ENCODE results near the gene RP9. TPM values are rescaled to one million over a fixed set of nuclear protein-coding genes. Genes with fewer than 3 reads are reported as not detected.

RP9 gene
- total RNA-seq, 1 donor from 2014 or later = 21.2 TPM

DNA sequence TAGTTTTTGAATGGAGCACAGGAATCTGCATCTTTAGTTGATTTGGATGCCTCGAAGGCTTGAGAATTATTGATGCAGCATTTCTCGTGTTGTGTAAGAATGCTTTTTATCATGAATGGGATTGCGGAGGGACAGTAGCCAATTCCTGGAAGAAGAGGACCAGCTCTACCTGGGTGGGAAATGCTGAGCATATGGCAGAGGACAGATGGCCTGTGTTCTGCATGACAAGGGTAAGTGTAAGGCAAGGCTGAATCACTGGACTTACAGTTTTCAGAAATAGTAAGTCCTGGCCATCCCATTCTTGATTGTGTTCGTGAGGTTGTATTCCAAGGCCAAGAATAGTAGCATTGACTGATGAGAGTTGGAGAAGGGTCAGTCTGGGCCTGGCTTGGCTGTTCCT is 15.9 kb downstream of the RP9 start:
- no peaks in the 10 kb centered on the region for H3K27me3 Mint-ChIP-seq
- peaks cover 12% of the 10 kb centered on the region for H3K36me3 Mint-ChIP-seq
- no peak overlapping the region for H3K27ac Mint-ChIP-seq
- TF ChIP-seq, protein P1, sequence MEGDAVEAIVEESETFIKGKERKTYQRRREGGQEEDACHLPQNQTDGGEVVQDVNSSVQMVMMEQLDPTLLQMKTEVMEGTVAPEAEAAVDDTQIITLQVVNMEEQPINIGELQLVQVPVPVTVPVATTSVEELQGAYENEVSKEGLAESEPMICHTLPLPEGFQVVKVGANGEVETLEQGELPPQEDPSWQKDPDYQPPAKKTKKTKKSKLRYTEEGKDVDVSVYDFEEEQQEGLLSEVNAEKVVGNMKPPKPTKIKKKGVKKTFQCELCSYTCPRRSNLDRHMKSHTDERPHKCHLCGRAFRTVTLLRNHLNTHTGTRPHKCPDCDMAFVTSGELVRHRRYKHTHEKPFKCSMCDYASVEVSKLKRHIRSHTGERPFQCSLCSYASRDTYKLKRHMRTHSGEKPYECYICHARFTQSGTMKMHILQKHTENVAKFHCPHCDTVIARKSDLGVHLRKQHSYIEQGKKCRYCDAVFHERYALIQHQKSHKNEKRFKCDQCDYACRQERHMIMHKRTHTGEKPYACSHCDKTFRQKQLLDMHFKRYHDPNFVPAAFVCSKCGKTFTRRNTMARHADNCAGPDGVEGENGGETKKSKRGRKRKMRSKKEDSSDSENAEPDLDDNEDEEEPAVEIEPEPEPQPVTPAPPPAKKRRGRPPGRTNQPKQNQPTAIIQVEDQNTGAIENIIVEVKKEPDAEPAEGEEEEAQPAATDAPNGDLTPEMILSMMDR (conservative IDR thresholded peaks at IDR 0.05) = no peak
- H3K4me3 Mint-ChIP-seq = no peak overlapping the region
- no peak for DNase-seq (ENCODE audit: extremely low spot score, unreplicated experiment)
- no peaks in the 10 kb centered on the region for H3K4me1 Mint-ChIP-seq (ENCODE audit: unreplicated experiment)
- H3K9me3 Mint-ChIP-seq = no peaks in the 10 kb centered on the region

DNA sequence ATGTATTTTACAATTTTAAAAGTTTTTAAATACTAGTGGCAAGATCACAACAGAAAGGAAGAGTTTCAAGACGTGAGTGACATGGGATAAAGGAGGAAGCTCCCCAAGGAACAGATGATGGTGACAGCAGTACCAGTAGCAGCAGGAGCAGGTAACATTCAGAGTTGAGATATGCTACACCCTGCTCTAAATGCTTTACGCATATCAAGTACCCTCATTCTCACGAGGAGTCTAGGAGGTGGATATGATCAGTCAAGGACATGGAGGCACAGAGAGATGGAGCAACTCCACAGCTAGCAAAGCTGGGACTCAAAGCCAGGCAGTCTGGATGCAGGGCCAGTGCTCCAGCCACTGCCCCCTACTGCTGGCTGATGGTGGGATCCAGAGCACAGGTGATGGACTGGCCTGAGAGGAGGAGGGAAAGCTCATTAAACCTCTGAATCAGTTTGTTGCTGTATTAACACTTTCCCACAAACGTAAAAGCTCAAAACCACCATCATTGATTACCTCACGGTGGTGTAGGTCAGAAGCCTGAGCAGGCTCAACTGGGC is 17.5 kb downstream of the RP9 start:
- DNase-seq (ENCODE audit: extremely low spot score, unreplicated experiment) = no peak
- Mint-ChIP-seq H3K9me3 (no peaks in the 10 kb centered on the region), H3K27ac (no peak overlapping the region), H3K27me3 (no peaks in the 10 kb centered on the region), H3K4me3 (no peak overlapping the region), H3K36me3 (peaks cover 6% of the 10 kb centered on the region), H3K4me1 (ENCODE audit: unreplicated experiment) (no peaks in the 10 kb centered on the region)
- TF ChIP-seq, protein P1 (conservative IDR thresholded peaks at IDR 0.05) = no peak

DNA sequence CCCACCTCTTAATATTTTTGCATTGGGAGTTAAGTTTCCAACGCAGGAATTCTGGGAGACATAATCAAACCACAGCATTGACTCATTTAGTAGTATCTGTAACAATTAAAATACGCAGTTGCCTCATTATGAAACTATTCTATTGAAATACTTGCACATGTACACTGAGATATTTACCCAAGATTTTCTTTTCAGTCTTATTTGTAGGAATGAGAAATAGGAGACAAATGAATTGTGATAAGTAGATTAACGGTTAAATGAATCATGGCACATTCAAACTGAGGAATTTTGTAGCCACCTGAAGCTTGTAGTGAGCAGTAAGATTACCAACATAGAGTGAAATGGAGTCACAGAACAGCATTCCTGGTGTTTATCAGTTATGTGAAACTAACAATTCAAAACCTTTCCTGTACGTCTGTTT is 18.1 kb downstream of the RP9 start:
- no peaks in the 10 kb centered on the region for H3K4me1 Mint-ChIP-seq (ENCODE audit: unreplicated experiment)
- no peak overlapping the region for H3K27ac Mint-ChIP-seq
- no peak for DNase-seq (ENCODE audit: extremely low spot score, unreplicated experiment)

DNA sequence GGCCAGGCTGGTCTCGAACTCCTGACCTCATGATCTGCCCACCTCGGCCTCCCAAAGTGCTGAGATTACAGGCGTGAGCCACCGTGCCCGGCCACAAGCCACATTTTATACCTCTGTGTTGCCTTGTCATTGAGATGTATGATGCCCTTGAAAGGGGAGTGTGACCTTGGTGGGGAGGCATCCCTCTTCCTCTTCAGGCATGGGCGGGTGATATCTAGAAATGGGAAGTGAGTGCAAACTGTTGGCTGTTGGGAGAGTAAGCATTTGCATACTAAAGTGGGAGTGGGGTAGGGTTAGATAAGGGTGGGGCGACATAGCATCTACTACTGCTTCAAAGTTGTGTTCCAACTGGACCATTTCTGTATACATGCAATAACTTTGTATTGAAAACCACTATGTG is 20.1 kb downstream of the RP9 start:
- Mint-ChIP-seq H3K36me3 (peaks cover 6% of the 10 kb centered on the region), H3K27ac (no peak overlapping the region), H3K27me3 (no peaks in the 10 kb centered on the region), H3K4me3 (no peak overlapping the region), H3K4me1 (ENCODE audit: unreplicated experiment) (no peaks in the 10 kb centered on the region), H3K9me3 (no peaks in the 10 kb centered on the region)
- no peak for DNase-seq (ENCODE audit: extremely low spot score, unreplicated experiment)
- TF ChIP-seq, protein P1 (conservative IDR thresholded peaks at IDR 0.05) = no peak

More for the DNA sequence above, 18.1 kb downstream of the RP9 start:
- no peak overlapping the region for H3K4me3 Mint-ChIP-seq
- H3K36me3 Mint-ChIP-seq = peaks cover 6% of the 10 kb centered on the region
- no peaks in the 10 kb centered on the region for H3K27me3 Mint-ChIP-seq
- H3K9me3 Mint-ChIP-seq = no peaks in the 10 kb centered on the region
- TF ChIP-seq, protein P1 (conservative IDR thresholded peaks at IDR 0.05) = no peak

DNA sequence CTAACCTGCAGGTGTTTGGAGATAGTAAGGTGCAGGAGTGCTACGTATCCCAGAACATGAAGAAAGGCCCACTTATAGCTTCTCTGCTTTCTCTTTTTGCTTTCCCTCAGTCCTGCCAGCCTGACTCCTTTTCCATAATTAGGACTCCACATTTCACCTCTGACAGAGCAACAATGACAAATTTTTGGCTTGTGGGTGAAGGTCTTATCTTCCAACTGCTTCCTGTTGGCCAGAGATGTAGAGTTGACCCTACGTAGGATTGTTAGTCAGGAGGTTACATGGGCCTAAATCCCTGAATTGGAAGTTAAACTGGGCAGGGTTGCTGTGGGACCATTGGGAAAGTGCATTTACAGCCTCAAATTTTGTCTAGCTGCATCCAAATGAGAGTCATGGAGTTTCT is 21.3 kb downstream of the RP9 start:
- Mint-ChIP-seq H3K27ac (no peak overlapping the region), H3K4me1 (ENCODE audit: unreplicated experiment) (no peaks in the 10 kb centered on the region), H3K27me3 (no peaks in the 10 kb centered on the region), H3K36me3 (peaks cover 5% of the 10 kb centered on the region), H3K4me3 (no peak overlapping the region), H3K9me3 (no peaks in the 10 kb centered on the region)
- TF ChIP-seq, protein P1 (conservative IDR thresholded peaks at IDR 0.05) = no peak
- no peak for DNase-seq (ENCODE audit: extremely low spot score, unreplicated experiment)

DNA sequence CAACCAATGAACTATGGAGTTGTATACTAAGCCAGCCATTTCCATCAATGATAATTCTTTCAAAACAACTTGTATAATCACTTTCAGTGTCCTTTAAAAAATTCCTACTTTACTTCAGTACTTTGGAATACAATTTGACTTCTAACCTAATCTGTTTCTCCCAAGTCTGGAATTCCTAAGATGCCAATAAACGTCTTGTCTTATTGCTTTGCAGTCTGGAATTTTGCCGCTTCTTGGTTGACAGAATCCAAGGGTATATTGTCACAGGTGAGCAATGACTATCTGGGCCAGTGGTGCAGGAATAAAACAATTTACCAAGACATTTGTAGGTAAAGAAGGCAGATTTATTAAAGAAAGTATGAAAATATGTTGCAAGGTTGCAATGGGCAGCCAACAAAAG is 21.8 kb downstream of the RP9 start:
- no peak for DNase-seq (ENCODE audit: extremely low spot score, unreplicated experiment)
- no peaks in the 10 kb centered on the region for H3K27me3 Mint-ChIP-seq
- no peak overlapping the region for H3K4me3 Mint-ChIP-seq
- no peaks in the 10 kb centered on the region for H3K9me3 Mint-ChIP-seq
- H3K36me3 Mint-ChIP-seq = no peaks in the 10 kb centered on the region
- no peaks in the 10 kb centered on the region for H3K4me1 Mint-ChIP-seq (ENCODE audit: unreplicated experiment)
- TF ChIP-seq, protein P1 (conservative IDR thresholded peaks at IDR 0.05) = no peak
- no peak overlapping the region for H3K27ac Mint-ChIP-seq

Measured in type B pancreatic cell (in vitro differentiated cells).